Osteocyte (in vitro differentiated cells): ENCODE data around the gene FCRL5. TPM values are rescaled to one million over a fixed set of nuclear protein-coding genes. Genes with fewer than 3 reads are reported as not detected.

ENCODE experiments used
- DNase-seq: peaks from one replicate; pipeline ENCODE4 v3.0.0; 2021; ENCODE audit warnings: mixed read lengths; ENCODE audit not compliant: unreplicated experiment; ENCODE audit errors: extremely low spot score
- H3K27ac Mint-ChIP-seq: one replicate; pipeline ENCODE4 v1.8.0; 2021; ENCODE audit warnings: mild to moderate bottlenecking, mixed read lengths; ENCODE audit not compliant: unreplicated experiment
- H3K27me3 Mint-ChIP-seq: one replicate; pipeline ENCODE4 v1.8.0; 2021; ENCODE audit warnings: mixed read lengths; ENCODE audit not compliant: unreplicated experiment
- H3K36me3 Mint-ChIP-seq: one replicate; pipeline ENCODE4 v1.8.0; 2021; ENCODE audit warnings: mixed read lengths; ENCODE audit not compliant: unreplicated experiment
- H3K4me1 Mint-ChIP-seq: one replicate; pipeline ENCODE4 v1.8.0; 2021; ENCODE audit warnings: mixed read lengths; ENCODE audit not compliant: unreplicated experiment
- H3K4me3 Mint-ChIP-seq: one replicate; pipeline ENCODE4 v1.8.0; 2021; ENCODE audit warnings: mild to moderate bottlenecking, moderate library complexity, mixed read lengths; ENCODE audit not compliant: unreplicated experiment
- H3K9me3 Mint-ChIP-seq: one replicate; pipeline ENCODE4 v1.8.0; 2021; ENCODE audit warnings: mixed read lengths; ENCODE audit not compliant: unreplicated experiment
- CTCF ChIP-seq: fragments of 200-600 bp; sonication (generic); IDR thresholded peaks from 2 replicates; pipeline ENCODE4 v1.5.0; 2021; ENCODE audit warnings: antibody characterized with exemption, mild to moderate bottlenecking, moderate library complexity
- total RNA-seq: library from RNA; stranded (reverse); gene quantifications from 2 replicates; pipeline ENCODE4 v1.2.1, GENCODE V29; 2021

The FCRL5 gene
- total RNA-seq, 1 donor from 2014 or later, result not detected

DNA sequence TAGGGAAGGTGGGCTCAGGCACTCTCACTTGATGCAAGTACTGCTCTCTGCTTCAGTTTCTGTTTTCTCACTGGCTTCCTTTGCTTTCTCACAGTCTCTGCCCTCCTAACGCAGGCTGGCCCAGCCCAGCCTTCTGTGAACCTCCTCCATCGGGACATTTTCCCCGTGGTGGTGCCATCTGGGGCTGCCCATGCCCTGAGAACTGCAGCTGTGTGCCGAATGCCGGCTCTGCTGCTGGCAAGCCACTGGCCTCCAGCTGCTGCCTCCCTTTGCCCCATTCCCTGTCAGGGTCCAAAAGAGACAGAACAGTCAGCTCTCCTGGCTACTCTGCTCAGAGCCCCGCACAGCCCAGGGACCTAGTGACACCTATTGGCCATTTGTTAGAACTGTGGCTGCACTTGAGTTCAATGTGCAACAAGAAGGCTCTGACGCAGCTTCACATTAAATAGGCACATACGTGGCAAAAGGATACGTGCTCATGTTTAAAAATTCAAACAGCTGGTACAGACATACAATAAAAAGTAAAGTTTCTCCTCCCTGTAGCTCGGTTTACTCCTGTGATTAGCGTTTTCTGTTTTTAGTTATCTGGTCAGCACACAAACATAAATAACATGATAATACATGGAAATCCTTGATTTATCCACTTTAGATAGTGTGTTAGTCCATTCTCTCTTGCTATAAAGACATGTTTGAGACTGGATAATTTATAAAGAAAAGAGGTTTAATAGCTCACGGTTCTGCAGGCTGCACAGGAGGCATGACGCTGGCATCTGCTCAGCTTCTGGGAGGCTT lies 46.6 kb downstream of the FCRL5 start:
- Mint-ChIP-seq H3K27me3 (peaks cover 35% of the 10 kb centered on the region), H3K27ac (no peak overlapping the region), H3K4me3 (no peak overlapping the region), H3K36me3 (no peaks in the 10 kb centered on the region), H3K9me3 (no peaks in the 10 kb centered on the region), H3K4me1 (no peaks in the 10 kb centered on the region)
- peak; percentile 69 for DNase-seq
- TF ChIP-seq CTCF, result peak; percentile 69

- TF ChIP-seq CTCF, result no peak
- H3K4me3 Mint-ChIP-seq, result no peak overlapping the region
- H3K27me3 Mint-ChIP-seq, result peaks cover 44% of the 10 kb centered on the region
- no peaks in the 10 kb centered on the region for H3K4me1 Mint-ChIP-seq
- H3K36me3 Mint-ChIP-seq, result no peaks in the 10 kb centered on the region
- no peak overlapping the region for H3K27ac Mint-ChIP-seq
- H3K9me3 Mint-ChIP-seq, result no peaks in the 10 kb centered on the region
- DNase-seq, result peak; percentile 51
Observed at GRCh38 chr1:157504646-157505045, 47.7 kb downstream of the FCRL5 start.

DNA sequence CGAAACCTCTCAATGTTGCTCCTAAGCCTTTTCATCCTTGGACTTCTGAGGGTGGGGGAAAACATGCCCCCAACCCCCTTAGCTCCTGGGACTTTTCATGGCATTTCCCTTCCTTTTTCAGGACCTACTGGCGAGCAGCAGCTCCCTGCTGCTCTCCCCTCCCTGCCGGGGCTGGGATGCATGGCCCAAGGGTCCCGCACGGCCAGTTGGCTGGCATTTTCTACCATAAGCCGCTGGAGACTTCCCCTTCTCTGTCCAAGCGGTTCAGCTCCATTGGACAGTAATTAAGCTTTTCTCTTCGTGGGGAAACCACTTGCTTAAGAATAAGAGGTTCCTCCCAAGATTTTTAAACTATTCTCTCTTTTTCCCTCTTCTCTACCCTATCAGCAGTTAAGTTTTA lies 52.8 kb downstream of the FCRL5 start:
- Mint-ChIP-seq H3K9me3 (no peaks in the 10 kb centered on the region), H3K27me3 (peaks cover 42% of the 10 kb centered on the region), H3K4me3 (no peak overlapping the region), H3K4me1 (no peaks in the 10 kb centered on the region), H3K27ac (no peak overlapping the region), H3K36me3 (no peaks in the 10 kb centered on the region)
- DNase-seq, result peak; percentile 69
- TF ChIP-seq CTCF, result no peak

DNA sequence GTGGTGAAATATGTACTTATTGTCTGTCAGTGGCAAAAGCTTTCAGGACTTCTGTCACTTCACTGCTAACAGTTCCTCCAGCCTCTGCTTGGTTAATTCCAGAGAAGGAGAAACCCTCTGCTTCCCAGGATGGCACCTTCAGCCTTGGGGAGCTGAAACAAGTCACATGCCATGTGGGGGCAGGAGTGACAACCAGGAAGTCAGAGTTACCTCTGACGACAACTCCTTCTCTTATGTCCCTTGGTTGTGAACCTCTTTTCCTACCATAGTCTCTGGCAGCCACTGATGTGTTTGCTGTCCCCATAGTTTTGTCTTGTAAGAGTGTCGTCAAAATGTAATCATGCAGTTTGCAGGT lies 53.6 kb downstream of the FCRL5 start:
- H3K4me1 Mint-ChIP-seq, result no peaks in the 10 kb centered on the region
- peak; percentile 62 for DNase-seq
- no peaks in the 10 kb centered on the region for H3K36me3 Mint-ChIP-seq
- H3K9me3 Mint-ChIP-seq, result no peaks in the 10 kb centered on the region
- no peak overlapping the region for H3K4me3 Mint-ChIP-seq
- no peak overlapping the region for H3K27ac Mint-ChIP-seq
- peaks cover 46% of the 10 kb centered on the region for H3K27me3 Mint-ChIP-seq
- no peak for TF ChIP-seq CTCF

- no peak overlapping the region for H3K4me3 Mint-ChIP-seq
- H3K4me1 Mint-ChIP-seq, result no peaks in the 10 kb centered on the region
- H3K36me3 Mint-ChIP-seq, result no peaks in the 10 kb centered on the region
Observed at GRCh38 chr1:157497987-157498735, 54.2 kb downstream of the FCRL5 start.

More at GRCh38 chr1:157497987-157498735, 54.2 kb downstream of the FCRL5 start:
- no peak for TF ChIP-seq CTCF
- DNase-seq, result no peak
- Mint-ChIP-seq H3K9me3 (no peaks in the 10 kb centered on the region), H3K27ac (no peak overlapping the region), H3K27me3 (peaks cover 52% of the 10 kb centered on the region)
